Testis (tissue), 3 donors: ENCODE results near the gene C5orf52. TPM values are rescaled to one million over a fixed set of nuclear protein-coding genes. Genes with fewer than 3 reads are reported as not detected.

Source experiments
- polyA plus RNA-seq: library from polyadenylated mRNA; stranded (reverse); fragments of 350-450 nt; fragmentation: Illumina TruSeq; extraction: RNeasy Lipid Tissue Mini Kit (QIAGEN cat#74804); gene quantifications from one replicate; pipeline ENCODE4 v1.2.3, GENCODE V29; 2014; ENCODE audit warnings: low read depth, low replicate concordance; ENCODE audit not compliant: insufficient read depth
- total RNA-seq, 2 donors: library from RNA; depleted of rRNA; stranded (reverse); fragments of >200 nt; gene quantifications; one replicate each; pipeline ENCODE4 v1.2.3, GENCODE V29; 2016

Gene C5orf52
- total and polyA plus RNA-seq, 3 donors from 2014 or later = 13.9 to 62.0 (median 35.0) TPM

Other genes starting within 250 kb of the C5orf52 start
- gene NIPAL4, start 211.3 kb upstream of the C5orf52 start, total RNA-seq = under 1 TPM in 1 of 2 donors, not detected in 1; 0.08 TPM
- 0.18 TPM for gene NIPAL4, start 211.3 kb upstream of the C5orf52 start, polyA plus RNA-seq
- gene ADAM19, start 95.8 kb upstream of the C5orf52 start, total RNA-seq = 1 to 10 TPM; 4.5 to 4.9 TPM
- 3.1 TPM for gene ADAM19, start 95.8 kb upstream of the C5orf52 start, polyA plus RNA-seq
- gene SOX30, start 19.1 kb upstream of the C5orf52 start, total RNA-seq = 10 to 100 TPM; 47.7 to 83.9 TPM
- 197 TPM for gene SOX30, start 19.1 kb upstream of the C5orf52 start, polyA plus RNA-seq
- gene THG1L, start 59.9 kb downstream of the C5orf52 start, total RNA-seq = 10 to 100 TPM; 11.9 to 18.1 TPM
- gene THG1L, start 59.9 kb downstream of the C5orf52 start, polyA plus RNA-seq = 14.0 TPM
- 1 to 10 TPM; 9.5 to 9.8 TPM for gene LSM11, start 72.2 kb downstream of the C5orf52 start, total RNA-seq
- 7.7 TPM for gene LSM11, start 72.2 kb downstream of the C5orf52 start, polyA plus RNA-seq
- 10 to 100 TPM; 84.9 to 93.7 TPM for gene CLINT1, start 187.6 kb downstream of the C5orf52 start, total RNA-seq
- gene CLINT1, start 187.6 kb downstream of the C5orf52 start, polyA plus RNA-seq = 45.4 TPM